ENCODE results near the gene TRIO. TPM values are rescaled to one million over a fixed set of nuclear protein-coding genes. Genes with fewer than 3 reads are reported as not detected.
A peak's percentile ranks its signal among the peaks of the same experiment; 100 is the strongest.

Gene TRIO
- polyA plus RNA-seq, 2 donors = 10.3 to 22.8 TPM

DNA sequence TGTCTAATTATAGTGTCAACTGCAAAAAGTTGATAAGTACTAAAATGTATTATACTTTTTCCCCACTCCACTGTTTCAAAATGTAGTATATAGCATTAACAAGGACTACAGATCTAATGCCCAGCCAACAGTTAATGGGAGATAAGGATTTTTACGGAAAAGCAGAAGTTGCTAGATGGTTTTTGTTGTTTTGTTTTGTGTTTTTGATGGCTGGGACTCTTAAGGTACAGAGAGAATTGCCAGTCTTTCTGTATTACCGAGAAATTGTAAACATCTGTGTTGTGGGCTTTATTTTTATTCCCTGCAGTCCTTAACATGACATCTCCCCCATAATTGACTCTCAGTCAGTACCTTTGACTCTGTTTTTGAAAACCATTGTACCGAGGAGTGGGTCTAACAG lies 44.0 kb downstream of the TRIO start:
- Histone ChIP-seq H3K4me1 (ENCODE audit: control insufficient read depth in 2 of 2, insufficient read depth in 2 of 2, low read length in 1 of 2) (peaks cover 0 to 5% of the 10 kb centered on the region in 2 donors), H3K27me3 (ENCODE audit: control insufficient read depth in 1 of 2, insufficient read depth in 2 of 2, low read length in 2 of 2) (no peaks in the 10 kb centered on the region), H3K9me3 (ENCODE audit: control insufficient read depth in 2 of 2, insufficient read depth in 1 of 2, low read depth in 1 of 2, low read length in 1 of 2) (no peaks in the 10 kb centered on the region), H3K36me3 (ENCODE audit: control insufficient read depth in 2 of 2, insufficient read depth in 2 of 2, low read length in 1 of 2) (no peaks in the 10 kb centered on the region), H3K4me3 (ENCODE audit: low read depth in 1 of 2, low read length in 2 of 2) (no peak overlapping the region), H3K27ac (ENCODE audit: low read depth in 2 of 2, low read length in 1 of 2) (no peak overlapping the region)
- WGBS, 2 donors = 55 to 70% methylated on average over 3 of the region's 3 CpGs

DNA sequence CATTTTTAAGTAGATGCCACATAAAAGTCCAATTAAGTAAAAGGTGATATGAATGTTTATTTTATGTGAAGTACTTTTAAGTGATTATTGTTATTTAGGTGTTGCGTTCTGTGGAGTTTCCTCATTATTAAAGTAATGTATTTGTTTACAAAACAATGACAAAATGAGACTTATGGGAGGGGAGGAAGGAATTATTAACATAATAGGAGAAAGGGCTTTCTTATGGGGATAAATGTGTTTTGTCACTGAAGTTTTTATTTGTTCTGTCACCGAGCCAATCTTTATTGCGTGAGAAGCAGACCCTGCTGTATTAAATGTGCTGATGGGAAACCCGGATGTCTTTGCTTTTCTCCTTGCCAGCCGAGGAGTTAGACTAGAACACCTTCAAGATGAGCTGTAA lies 44.5 kb downstream of the TRIO start:
- WGBS, 2 donors = 64 to 66% methylated on average over 5 of the region's 5 CpGs
- peaks cover 0 to 5% of the 10 kb centered on the region in 2 donors for H3K4me1 ChIP-seq (ENCODE audit: control insufficient read depth in 2 of 2, insufficient read depth in 2 of 2, low read length in 1 of 2)

GRCh38 chr5:14188778-14189177 lies 45.6 kb downstream of the TRIO start:
- whole genome bisulfite sequencing, 2 donors = 92 to 93% methylated on average over 4 of the region's 4 CpGs
- H3K9me3 ChIP-seq (ENCODE audit: control insufficient read depth in 2 of 2, insufficient read depth in 1 of 2, low read depth in 1 of 2, low read length in 1 of 2) = no peaks in the 10 kb centered on the region
- H3K4me1 ChIP-seq (ENCODE audit: control insufficient read depth in 2 of 2, insufficient read depth in 2 of 2, low read length in 1 of 2) = peaks cover 0 to 6% of the 10 kb centered on the region in 2 donors
- H3K27me3 ChIP-seq (ENCODE audit: control insufficient read depth in 1 of 2, insufficient read depth in 2 of 2, low read length in 2 of 2) = no peaks in the 10 kb centered on the region
- no peaks in the 10 kb centered on the region for H3K36me3 ChIP-seq (ENCODE audit: control insufficient read depth in 2 of 2, insufficient read depth in 2 of 2, low read length in 1 of 2)
- no peak overlapping the region for H3K27ac ChIP-seq (ENCODE audit: low read depth in 2 of 2, low read length in 1 of 2)
- no peak overlapping the region for H3K4me3 ChIP-seq (ENCODE audit: low read depth in 1 of 2, low read length in 2 of 2)

More for the DNA sequence above, 44.5 kb downstream of the TRIO start:
- Histone ChIP-seq H3K9me3 (ENCODE audit: control insufficient read depth in 2 of 2, insufficient read depth in 1 of 2, low read depth in 1 of 2, low read length in 1 of 2) (no peaks in the 10 kb centered on the region), H3K27ac (ENCODE audit: low read depth in 2 of 2, low read length in 1 of 2) (no peak overlapping the region), H3K36me3 (ENCODE audit: control insufficient read depth in 2 of 2, insufficient read depth in 2 of 2, low read length in 1 of 2) (no peaks in the 10 kb centered on the region), H3K4me3 (ENCODE audit: low read depth in 1 of 2, low read length in 2 of 2) (no peak overlapping the region), H3K27me3 (ENCODE audit: control insufficient read depth in 1 of 2, insufficient read depth in 2 of 2, low read length in 2 of 2) (no peaks in the 10 kb centered on the region)

GRCh38 chr5:14189680-14190079 lies 46.5 kb downstream of the TRIO start:
- WGBS, 2 donors = 69 to 72% methylated on average over 4 of the region's 4 CpGs
- H3K4me1 ChIP-seq (ENCODE audit: control insufficient read depth in 2 of 2, insufficient read depth in 2 of 2, low read length in 1 of 2) = peaks cover 0 to 7% of the 10 kb centered on the region in 2 donors
- H3K4me3 ChIP-seq (ENCODE audit: low read depth in 1 of 2, low read length in 2 of 2) = no peak overlapping the region
- no peaks in the 10 kb centered on the region for H3K36me3 ChIP-seq (ENCODE audit: control insufficient read depth in 2 of 2, insufficient read depth in 2 of 2, low read length in 1 of 2)
- no peaks in the 10 kb centered on the region for H3K27me3 ChIP-seq (ENCODE audit: control insufficient read depth in 1 of 2, insufficient read depth in 2 of 2, low read length in 2 of 2)
- no peaks in the 10 kb centered on the region for H3K9me3 ChIP-seq (ENCODE audit: control insufficient read depth in 2 of 2, insufficient read depth in 1 of 2, low read depth in 1 of 2, low read length in 1 of 2)
- peak overlapping the region; percentile 56 to 61 for H3K27ac ChIP-seq (ENCODE audit: low read depth in 2 of 2, low read length in 1 of 2)

DNA sequence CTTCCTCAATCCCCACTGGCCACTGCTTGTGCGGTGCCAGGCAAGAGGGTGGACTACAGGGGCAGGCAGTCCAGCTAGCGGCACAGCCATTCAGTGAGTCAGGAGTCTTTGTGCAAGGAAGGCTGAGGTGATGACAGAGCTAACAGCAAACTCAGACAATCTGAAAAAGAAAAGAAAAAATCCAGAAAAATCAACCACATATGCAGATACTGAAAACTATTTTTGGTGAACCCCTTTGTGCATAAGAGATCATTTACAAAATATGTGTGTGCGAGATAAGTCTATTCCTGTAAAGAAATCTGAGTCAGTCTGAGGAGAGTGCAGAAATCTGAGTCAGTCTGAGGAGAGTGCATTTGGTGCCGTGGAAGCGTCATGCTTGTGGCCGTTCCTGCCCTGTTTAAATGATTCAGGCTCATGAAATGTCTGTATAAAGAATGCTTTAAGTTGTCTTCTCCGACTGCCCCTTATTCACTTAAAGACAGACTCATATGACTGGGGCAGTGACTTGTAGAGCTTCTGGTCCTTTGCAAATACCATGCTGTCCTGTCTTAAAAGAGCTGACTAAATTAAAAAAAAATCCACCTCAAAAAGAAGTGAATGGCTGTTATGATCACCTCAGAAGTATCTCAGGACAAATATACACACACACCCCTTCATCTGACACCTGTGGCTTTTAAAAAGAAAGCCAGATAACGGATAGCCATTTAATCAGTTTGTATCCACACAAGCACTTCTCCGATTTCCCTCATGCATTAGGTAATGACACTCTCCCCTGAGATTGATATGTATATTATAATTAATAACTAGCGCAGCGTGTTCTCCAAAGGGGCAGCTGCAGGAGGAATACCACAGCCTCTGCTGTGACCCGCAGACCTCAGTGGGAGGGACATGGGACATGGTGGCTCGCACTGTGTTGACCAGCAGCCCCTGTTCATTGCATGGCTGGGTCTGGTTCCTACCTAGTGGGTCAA lies 47.3 kb downstream of the TRIO start:
- peak overlapping the region; percentile 61 to 76 for H3K27ac ChIP-seq (ENCODE audit: low read depth in 2 of 2, low read length in 1 of 2)
- no peaks in the 10 kb centered on the region for H3K36me3 ChIP-seq (ENCODE audit: control insufficient read depth in 2 of 2, insufficient read depth in 2 of 2, low read length in 1 of 2)
- peaks cover 0 to 4% of the 10 kb centered on the region in 2 donors for H3K4me1 ChIP-seq (ENCODE audit: control insufficient read depth in 2 of 2, insufficient read depth in 2 of 2, low read length in 1 of 2)
- H3K9me3 ChIP-seq (ENCODE audit: control insufficient read depth in 2 of 2, insufficient read depth in 1 of 2, low read depth in 1 of 2, low read length in 1 of 2) = no peaks in the 10 kb centered on the region
- WGBS, 2 donors = 48 to 56% methylated on average over 13 of the region's 13 CpGs
- H3K4me3 ChIP-seq (ENCODE audit: low read depth in 1 of 2, low read length in 2 of 2) = no peak overlapping the region
- H3K27me3 ChIP-seq (ENCODE audit: control insufficient read depth in 1 of 2, insufficient read depth in 2 of 2, low read length in 2 of 2) = no peaks in the 10 kb centered on the region

DNA sequence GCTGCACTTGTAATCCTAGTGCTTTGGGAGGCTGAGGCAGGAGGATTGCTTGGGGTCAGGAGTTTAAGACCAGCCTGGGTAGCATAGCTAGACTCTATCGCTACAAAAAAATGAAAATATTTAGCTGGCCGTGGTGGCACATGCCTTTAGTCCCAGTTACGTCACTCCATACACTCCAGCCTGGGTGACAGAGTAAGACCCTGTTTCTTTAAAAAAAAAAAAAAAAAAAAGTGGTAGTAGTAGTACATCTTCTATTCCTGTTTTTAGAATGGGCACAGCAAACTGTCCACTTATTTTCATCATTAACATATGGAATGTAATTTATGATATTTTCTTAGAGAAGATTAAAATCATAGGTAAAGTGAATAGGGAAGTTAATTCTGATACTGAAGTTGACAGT lies 48.2 kb downstream of the TRIO start:
- peak overlapping the region in 1 of 2 donors; percentile 16 for H3K27ac ChIP-seq (ENCODE audit: low read depth in 2 of 2, low read length in 1 of 2)
- H3K27me3 ChIP-seq (ENCODE audit: control insufficient read depth in 1 of 2, insufficient read depth in 2 of 2, low read length in 2 of 2) = no peaks in the 10 kb centered on the region
- no peaks in the 10 kb centered on the region for H3K9me3 ChIP-seq (ENCODE audit: control insufficient read depth in 2 of 2, insufficient read depth in 1 of 2, low read depth in 1 of 2, low read length in 1 of 2)
- H3K4me1 ChIP-seq (ENCODE audit: control insufficient read depth in 2 of 2, insufficient read depth in 2 of 2, low read length in 1 of 2) = peaks cover 0 to 2% of the 10 kb centered on the region in 2 donors
- WGBS, 2 donors = 76 to 81% methylated on average over 3 of the region's 3 CpGs
- H3K4me3 ChIP-seq (ENCODE audit: low read depth in 1 of 2, low read length in 2 of 2) = no peak overlapping the region
- no peaks in the 10 kb centered on the region for H3K36me3 ChIP-seq (ENCODE audit: control insufficient read depth in 2 of 2, insufficient read depth in 2 of 2, low read length in 1 of 2)

DNA sequence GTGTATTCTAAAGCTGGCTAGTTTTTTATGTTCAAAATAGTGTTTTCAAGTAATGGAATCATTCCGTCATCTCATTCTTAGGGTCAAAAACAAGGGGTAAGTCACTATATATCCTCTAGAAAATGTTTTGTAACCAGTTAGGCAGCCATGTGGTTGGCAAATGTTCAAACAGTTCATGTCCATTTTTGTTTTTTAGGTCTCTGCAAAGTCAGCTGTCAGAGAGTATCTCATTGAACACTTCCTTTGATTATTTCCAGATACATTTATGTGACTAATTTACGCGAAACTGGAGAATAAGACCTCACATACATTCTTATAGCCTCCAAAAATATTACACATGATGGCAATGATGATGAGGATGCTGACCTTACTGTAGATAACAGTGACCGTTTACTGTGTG lies 50.4 kb downstream of the TRIO start:
- no peak overlapping the region for H3K27ac ChIP-seq (ENCODE audit: low read depth in 2 of 2, low read length in 1 of 2)
- no peaks in the 10 kb centered on the region for H3K27me3 ChIP-seq (ENCODE audit: control insufficient read depth in 1 of 2, insufficient read depth in 2 of 2, low read length in 2 of 2)
- no peaks in the 10 kb centered on the region for H3K9me3 ChIP-seq (ENCODE audit: control insufficient read depth in 2 of 2, insufficient read depth in 1 of 2, low read depth in 1 of 2, low read length in 1 of 2)
- peaks cover 0 to 2% of the 10 kb centered on the region in 2 donors for H3K4me1 ChIP-seq (ENCODE audit: control insufficient read depth in 2 of 2, insufficient read depth in 2 of 2, low read length in 1 of 2)
- no peaks in the 10 kb centered on the region for H3K36me3 ChIP-seq (ENCODE audit: control insufficient read depth in 2 of 2, insufficient read depth in 2 of 2, low read length in 1 of 2)
- WGBS, 2 donors = 76 to 77% methylated on average over 4 of the region's 4 CpGs
- H3K4me3 ChIP-seq (ENCODE audit: low read depth in 1 of 2, low read length in 2 of 2) = no peak overlapping the region

DNA sequence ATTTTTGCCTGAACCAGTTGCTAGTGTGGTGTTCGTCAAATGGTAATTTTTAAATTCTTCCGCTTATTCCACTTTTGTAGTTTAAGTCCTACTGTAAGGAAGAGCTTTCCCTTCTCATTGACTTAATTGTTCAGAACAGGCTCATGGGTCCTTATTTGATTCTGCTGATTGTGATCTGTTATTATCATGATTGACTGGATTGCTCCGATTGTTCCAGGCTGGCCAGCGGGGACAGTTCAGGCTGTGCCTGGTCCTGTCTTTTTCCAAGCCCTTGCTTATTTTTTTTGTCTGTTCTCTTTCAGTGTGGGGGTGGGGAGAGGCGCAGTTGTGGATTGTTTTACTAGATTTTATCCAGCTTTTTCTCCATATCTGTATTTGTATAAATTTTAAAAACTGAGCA lies 52.4 kb downstream of the TRIO start:
- Histone ChIP-seq H3K9me3 (ENCODE audit: control insufficient read depth in 2 of 2, insufficient read depth in 1 of 2, low read depth in 1 of 2, low read length in 1 of 2) (no peaks in the 10 kb centered on the region), H3K27ac (ENCODE audit: low read depth in 2 of 2, low read length in 1 of 2) (no peak overlapping the region), H3K4me3 (ENCODE audit: low read depth in 1 of 2, low read length in 2 of 2) (no peak overlapping the region), H3K36me3 (ENCODE audit: control insufficient read depth in 2 of 2, insufficient read depth in 2 of 2, low read length in 1 of 2) (no peaks in the 10 kb centered on the region), H3K4me1 (ENCODE audit: control insufficient read depth in 2 of 2, insufficient read depth in 2 of 2, low read length in 1 of 2) (peaks cover 0 to 9% of the 10 kb centered on the region in 2 donors), H3K27me3 (ENCODE audit: control insufficient read depth in 1 of 2, insufficient read depth in 2 of 2, low read length in 2 of 2) (no peaks in the 10 kb centered on the region)
- 93 to 95% methylated on average over 5 of the region's 5 CpGs for WGBS, 2 donors

- H3K27ac ChIP-seq (ENCODE audit: low read depth in 2 of 2, low read length in 1 of 2) = no peak overlapping the region
- H3K9me3 ChIP-seq (ENCODE audit: control insufficient read depth in 2 of 2, insufficient read depth in 1 of 2, low read depth in 1 of 2, low read length in 1 of 2) = no peaks in the 10 kb centered on the region
- peaks cover 0 to 9% of the 10 kb centered on the region in 2 donors for H3K4me1 ChIP-seq (ENCODE audit: control insufficient read depth in 2 of 2, insufficient read depth in 2 of 2, low read length in 1 of 2)
- 55 to 60% methylated on average over 5 of the region's 5 CpGs for WGBS, 2 donors
- H3K27me3 ChIP-seq (ENCODE audit: control insufficient read depth in 1 of 2, insufficient read depth in 2 of 2, low read length in 2 of 2) = no peaks in the 10 kb centered on the region
- no peaks in the 10 kb centered on the region for H3K36me3 ChIP-seq (ENCODE audit: control insufficient read depth in 2 of 2, insufficient read depth in 2 of 2, low read length in 1 of 2)
- no peak overlapping the region for H3K4me3 ChIP-seq (ENCODE audit: low read depth in 1 of 2, low read length in 2 of 2)
Observed at GRCh38 chr5:14197056-14197455, 53.9 kb downstream of the TRIO start.

- peaks cover 0 to 7% of the 10 kb centered on the region in 2 donors for H3K4me1 ChIP-seq (ENCODE audit: control insufficient read depth in 2 of 2, insufficient read depth in 2 of 2, low read length in 1 of 2)
- H3K36me3 ChIP-seq (ENCODE audit: control insufficient read depth in 2 of 2, insufficient read depth in 2 of 2, low read length in 1 of 2) = no peaks in the 10 kb centered on the region
- H3K9me3 ChIP-seq (ENCODE audit: control insufficient read depth in 2 of 2, insufficient read depth in 1 of 2, low read depth in 1 of 2, low read length in 1 of 2) = no peaks in the 10 kb centered on the region
- peak overlapping the region in 1 of 2 donors; percentile 40 for H3K27ac ChIP-seq (ENCODE audit: low read depth in 2 of 2, low read length in 1 of 2)
- no peaks in the 10 kb centered on the region for H3K27me3 ChIP-seq (ENCODE audit: control insufficient read depth in 1 of 2, insufficient read depth in 2 of 2, low read length in 2 of 2)
- 69 to 75% methylated on average over 6 of the region's 6 CpGs for WGBS, 2 donors
- H3K4me3 ChIP-seq (ENCODE audit: low read depth in 1 of 2, low read length in 2 of 2) = no peak overlapping the region
Observed at GRCh38 chr5:14199902-14200301, 56.8 kb downstream of the TRIO start.

Measured in esophagus (tissue), 2 donors.